Rectal smooth muscle tissue (tissue), 1 donor: ENCODE measurements around the gene PHOSPHO1.

Experiments used
- H3K27ac ChIP-seq: one replicate; pipeline ENCODE4 v1.7.0; 2013; ENCODE audit warnings: low read depth, low read length, inconsistent platforms
- H3K27me3 ChIP-seq: one replicate; pipeline ENCODE4 v1.7.0; 2013; ENCODE audit warnings: low read length; ENCODE audit not compliant: control insufficient read depth, insufficient read depth
- H3K36me3 ChIP-seq: one replicate; pipeline ENCODE4 v1.7.0; 2013; ENCODE audit warnings: low read length; ENCODE audit not compliant: control insufficient read depth, insufficient read depth
- H3K4me1 ChIP-seq: one replicate; pipeline ENCODE4 v1.7.0; 2013; ENCODE audit warnings: low read length; ENCODE audit not compliant: control insufficient read depth, insufficient read depth
- H3K4me3 ChIP-seq: one replicate; pipeline ENCODE4 v1.7.0; 2013; ENCODE audit warnings: low read length
- H3K9ac ChIP-seq: one replicate; pipeline ENCODE4 v1.7.0; 2013; ENCODE audit warnings: low read length

Gene PHOSPHO1

GRCh38 chr17:49213399-49213798 is 17.2 kb downstream of the PHOSPHO1 start:
- Histone ChIP-seq H3K4me1 (no peaks in the 10 kb centered on the region), H3K27me3 (no peaks in the 10 kb centered on the region), H3K4me3 (no peak overlapping the region), H3K27ac (no peak overlapping the region), H3K9ac (no peak overlapping the region), H3K36me3 (no peaks in the 10 kb centered on the region)

DNA sequence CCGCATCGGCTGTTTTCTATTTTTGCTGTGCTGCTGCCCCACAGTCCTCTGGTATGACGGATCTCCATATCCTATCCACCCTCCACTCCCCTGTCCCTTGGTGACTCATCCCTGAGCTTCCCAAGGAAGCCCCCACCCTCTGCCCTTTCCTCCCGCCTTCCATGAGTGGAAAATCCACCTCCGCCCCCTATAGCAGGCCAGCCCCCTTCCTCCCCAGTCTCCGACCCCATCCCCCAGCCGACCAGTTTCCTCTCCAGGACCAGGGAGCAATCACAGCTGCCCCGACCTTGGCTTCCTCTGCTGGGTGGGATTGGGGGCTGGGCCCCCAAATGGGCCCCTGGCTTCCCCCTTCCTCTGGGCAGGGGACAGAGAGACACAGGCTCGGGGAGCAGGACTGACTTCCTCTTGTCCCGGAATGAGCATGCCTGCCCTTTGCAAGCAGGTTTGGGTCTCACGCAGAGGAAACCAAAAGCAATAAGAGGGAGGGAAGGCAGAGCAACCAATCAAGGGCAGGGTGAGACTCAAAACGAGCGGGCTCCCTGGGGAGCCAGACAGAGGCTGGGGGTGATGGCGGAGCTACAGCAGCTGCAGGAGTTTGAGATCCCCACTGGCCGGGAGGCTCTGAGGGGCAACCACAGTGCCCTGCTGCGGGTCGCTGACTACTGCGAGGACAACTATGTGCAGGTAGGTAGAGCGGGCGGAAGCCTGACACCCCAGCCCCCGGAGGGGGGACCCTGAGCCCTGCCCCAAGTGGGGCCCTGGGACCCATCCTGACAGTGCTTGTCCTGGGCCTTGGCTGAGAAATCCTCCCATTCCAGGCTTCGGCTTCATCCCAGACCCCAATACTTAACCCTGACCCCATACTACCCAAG is 20.2 kb downstream of the PHOSPHO1 start, which contains the start of the genes ABI3 and GNGT2:
ABI3 (plus strand) TSS at position 550 of the 872 bp plus-strand sequence; CDS start at position 568, 18 bp downstream.
GNGT2 (minus strand) TSS at position 417 of the 872 bp plus-strand sequence. CDS start 3,152 bp downstream, outside the sequence.
- Histone ChIP-seq H3K27me3 (no peaks in the 10 kb centered on the region), H3K4me3 (peak within 1 kb of the TSS; percentile 53), H3K27ac (peak within 1 kb of the TSS; percentile 30), H3K36me3 (no peaks in the 10 kb centered on the region), H3K9ac (peak within 1 kb of the TSS; percentile 24), H3K4me1 (no peaks in the 10 kb centered on the region)

DNA sequence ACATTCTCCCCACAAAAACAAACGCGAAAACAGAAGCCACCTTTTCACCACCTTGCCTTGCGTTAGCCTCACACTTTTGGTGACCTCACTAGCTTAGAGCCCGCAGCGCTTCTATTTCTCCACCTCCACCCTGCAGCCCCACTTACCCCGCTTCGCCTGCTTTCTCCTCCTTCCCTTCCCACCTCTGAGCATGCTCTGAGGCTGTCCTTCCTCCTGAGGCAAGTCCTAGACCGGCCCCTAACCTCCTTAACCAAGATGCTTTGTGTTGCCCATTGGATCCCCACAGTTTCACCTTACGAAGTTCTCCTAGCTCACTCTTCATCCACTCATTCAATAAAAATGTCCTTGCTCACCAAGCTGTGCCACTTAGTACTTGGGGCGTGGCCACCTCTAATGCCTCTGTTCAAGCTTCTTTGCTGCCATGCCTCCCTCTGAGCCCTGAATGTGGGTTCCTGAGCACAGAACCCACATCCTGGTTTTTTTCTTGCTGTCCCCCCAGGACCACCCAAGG is 21.5 kb downstream of the PHOSPHO1 start:
- Histone ChIP-seq H3K36me3 (no peaks in the 10 kb centered on the region), H3K4me3 (peak overlapping the region; percentile 4), H3K4me1 (no peaks in the 10 kb centered on the region), H3K27me3 (no peaks in the 10 kb centered on the region), H3K27ac (no peak overlapping the region), H3K9ac (no peak overlapping the region)

DNA sequence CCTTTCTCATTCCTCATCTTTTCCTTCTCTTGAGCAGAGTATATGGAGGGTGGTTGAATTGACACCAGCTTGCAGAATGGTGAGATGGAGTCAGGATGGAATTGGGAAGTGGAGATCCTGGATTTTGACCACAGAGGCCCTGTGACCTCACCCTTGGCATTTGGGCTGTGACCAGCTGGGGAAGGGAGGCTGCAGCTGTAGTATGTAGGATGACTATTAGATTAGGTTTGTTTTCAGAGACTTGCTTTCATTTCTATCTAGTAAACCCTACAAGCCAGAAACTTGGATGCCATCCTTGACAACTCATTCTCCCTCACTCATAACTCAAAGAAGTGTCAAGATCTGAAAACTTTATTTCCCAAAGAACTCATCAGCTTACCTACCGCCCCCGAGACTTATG is 26.1 kb downstream of the PHOSPHO1 start:
- no peaks in the 10 kb centered on the region for H3K27me3 ChIP-seq
- no peaks in the 10 kb centered on the region for H3K4me1 ChIP-seq
- H3K4me3 ChIP-seq = no peak overlapping the region
- no peaks in the 10 kb centered on the region for H3K36me3 ChIP-seq
- no peak overlapping the region for H3K27ac ChIP-seq
- H3K9ac ChIP-seq = no peak overlapping the region

DNA sequence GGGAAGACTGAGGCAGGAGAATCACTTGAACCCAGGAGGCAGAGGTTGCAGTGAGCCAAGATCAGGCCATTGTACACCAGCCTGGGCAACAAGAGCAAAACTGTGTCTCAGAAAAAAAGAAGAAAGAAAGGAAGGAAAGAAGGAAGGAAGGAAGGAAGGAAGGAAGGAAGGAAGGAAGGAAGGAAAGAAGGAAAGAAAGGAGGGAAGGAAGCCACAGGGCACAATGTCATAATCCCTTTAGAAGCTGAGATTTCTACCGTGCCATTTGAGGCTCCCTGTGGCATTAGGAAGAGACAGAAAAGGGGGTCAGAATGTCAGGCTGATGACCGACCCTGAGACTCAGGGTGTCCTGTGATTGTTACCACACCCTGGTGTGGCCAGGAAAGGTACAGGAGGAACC is 26.8 kb downstream of the PHOSPHO1 start:
- Histone ChIP-seq H3K27me3 (no peaks in the 10 kb centered on the region), H3K36me3 (no peaks in the 10 kb centered on the region), H3K4me3 (no peak overlapping the region), H3K4me1 (no peaks in the 10 kb centered on the region), H3K27ac (no peak overlapping the region), H3K9ac (no peak overlapping the region)

DNA sequence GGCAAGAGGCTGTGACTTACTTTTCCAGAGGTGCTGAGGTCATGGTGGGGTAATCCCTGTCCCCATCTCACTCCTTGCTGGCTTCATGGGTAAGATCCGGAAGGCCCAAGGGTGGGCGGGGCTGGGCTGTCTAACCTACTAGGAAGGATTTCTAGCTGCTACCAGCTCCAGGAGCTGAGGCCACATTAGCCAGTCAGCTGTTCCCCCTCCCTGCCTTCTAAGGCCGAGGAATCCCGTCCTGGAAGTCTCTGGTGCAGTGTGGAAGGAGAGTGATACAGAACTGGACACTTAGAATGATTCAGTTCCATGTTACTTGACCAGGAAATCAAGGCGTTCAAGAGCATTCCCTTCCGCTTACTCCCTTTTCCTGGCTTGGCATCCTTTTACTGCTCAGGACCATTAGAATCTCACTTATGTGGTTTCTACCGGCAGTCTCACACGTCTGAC is 29.1 kb downstream of the PHOSPHO1 start:
- H3K27ac ChIP-seq = no peak overlapping the region
- no peak overlapping the region for H3K4me3 ChIP-seq
- no peaks in the 10 kb centered on the region for H3K4me1 ChIP-seq
- H3K36me3 ChIP-seq = no peaks in the 10 kb centered on the region
- H3K27me3 ChIP-seq = no peaks in the 10 kb centered on the region
- no peak overlapping the region for H3K9ac ChIP-seq

DNA sequence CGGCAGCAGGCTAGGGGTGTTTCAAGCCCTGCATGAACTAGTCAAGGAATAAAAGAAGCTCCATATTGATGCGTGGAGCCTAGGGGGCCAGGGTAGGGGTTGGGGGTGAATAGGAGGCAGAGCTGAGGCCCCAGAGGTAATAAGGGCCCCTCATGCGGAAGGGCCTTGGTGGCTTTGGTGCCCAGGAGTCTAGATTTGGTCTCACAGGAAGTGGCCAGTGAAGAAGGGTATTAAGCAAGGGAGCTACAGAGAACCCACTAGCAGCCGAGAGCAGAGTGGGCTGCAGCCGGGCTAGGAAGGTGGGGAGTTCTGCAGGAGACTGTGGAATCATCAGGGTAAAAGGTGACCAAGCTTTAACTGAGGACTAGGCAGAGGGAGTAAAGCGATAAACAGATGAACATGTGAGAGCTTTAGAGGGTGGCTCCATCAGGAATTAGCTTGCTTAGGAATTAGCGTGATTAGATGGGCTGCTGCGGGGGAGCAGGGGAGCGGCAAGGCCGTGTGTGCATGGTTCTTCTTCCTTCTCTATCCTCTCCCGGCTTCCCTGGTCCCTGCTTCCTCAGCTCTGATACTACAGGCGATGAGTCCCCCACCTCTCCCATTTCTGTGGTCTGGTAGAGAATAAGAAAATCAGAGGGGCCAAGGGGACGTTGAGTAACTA is 30.0 kb downstream of the PHOSPHO1 start:
- Histone ChIP-seq H3K27ac (no peak overlapping the region), H3K27me3 (no peaks in the 10 kb centered on the region), H3K4me3 (no peak overlapping the region), H3K9ac (no peak overlapping the region), H3K4me1 (no peaks in the 10 kb centered on the region), H3K36me3 (no peaks in the 10 kb centered on the region)

GRCh38 chr17:49198211-49198610 is 32.4 kb downstream of the PHOSPHO1 start:
- H3K27ac ChIP-seq = no peak overlapping the region

GRCh38 chr17:49197346-49197998 is 33.1 kb downstream of the PHOSPHO1 start:
- H3K36me3 ChIP-seq = no peaks in the 10 kb centered on the region
- H3K4me1 ChIP-seq = no peaks in the 10 kb centered on the region
- no peak overlapping the region for H3K9ac ChIP-seq
- no peak overlapping the region for H3K4me3 ChIP-seq
- no peaks in the 10 kb centered on the region for H3K27me3 ChIP-seq
- H3K27ac ChIP-seq = no peak overlapping the region

More at GRCh38 chr17:49198211-49198610, 32.4 kb downstream of the PHOSPHO1 start:
- H3K4me1 ChIP-seq = no peaks in the 10 kb centered on the region
- no peaks in the 10 kb centered on the region for H3K27me3 ChIP-seq
- no peak overlapping the region for H3K9ac ChIP-seq
- H3K36me3 ChIP-seq = no peaks in the 10 kb centered on the region
- no peak overlapping the region for H3K4me3 ChIP-seq

GRCh38 chr17:49196520-49196919 is 34.1 kb downstream of the PHOSPHO1 start:
- Histone ChIP-seq H3K36me3 (no peaks in the 10 kb centered on the region), H3K4me3 (no peak overlapping the region), H3K4me1 (no peaks in the 10 kb centered on the region), H3K9ac (no peak overlapping the region), H3K27me3 (no peaks in the 10 kb centered on the region), H3K27ac (no peak overlapping the region)

- Histone ChIP-seq H3K4me1 (no peaks in the 10 kb centered on the region), H3K4me3 (no peak overlapping the region), H3K27ac (no peak overlapping the region), H3K27me3 (no peaks in the 10 kb centered on the region), H3K9ac (no peak overlapping the region), H3K36me3 (no peaks in the 10 kb centered on the region)
Measured at GRCh38 chr17:49195751-49196150, 34.8 kb downstream of the PHOSPHO1 start.

DNA sequence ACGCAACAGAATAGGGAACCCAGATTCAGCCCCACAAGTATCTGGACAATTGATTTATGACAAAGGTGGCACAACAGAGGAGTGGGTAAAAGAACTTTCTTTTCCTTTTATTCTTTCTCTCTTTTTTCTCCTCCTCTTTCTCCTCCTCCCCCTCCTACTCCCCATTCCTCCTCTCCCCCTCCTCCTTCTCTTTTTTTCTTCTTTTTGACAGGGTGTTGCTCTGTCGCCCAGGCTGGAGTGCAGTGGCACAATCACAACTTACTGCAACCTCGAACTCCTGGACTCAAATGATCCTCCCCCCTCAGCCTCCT is 36.3 kb downstream of the PHOSPHO1 start:
- H3K4me1 ChIP-seq = no peaks in the 10 kb centered on the region
- no peaks in the 10 kb centered on the region for H3K27me3 ChIP-seq
- H3K36me3 ChIP-seq = no peaks in the 10 kb centered on the region
- H3K9ac ChIP-seq = no peak overlapping the region
- peak overlapping the region; percentile 50 for H3K27ac ChIP-seq
- H3K4me3 ChIP-seq = no peak overlapping the region
